Activated naive CD4-positive, alpha-beta T cell treated with anti-CD3 and anti-CD28 coated beads, Interleukin-2, amount 50 U/mL, for 24 hours (primary cell): ENCODE results near the gene C2orf76.

Experiments used
- H3K27ac Mint-ChIP-seq: one replicate; pipeline ENCODE4 v1.8.0; 2021; ENCODE audit warnings: mild to moderate bottlenecking, mixed read lengths
- H3K27me3 Mint-ChIP-seq: one replicate; pipeline ENCODE4 v1.8.0; 2021; ENCODE audit warnings: mixed read lengths
- H3K36me3 Mint-ChIP-seq: one replicate; pipeline ENCODE4 v1.8.0; 2021; ENCODE audit warnings: mixed read lengths
- H3K4me1 Mint-ChIP-seq: one replicate; pipeline ENCODE4 v1.8.0; 2021; ENCODE audit warnings: mixed read lengths
- H3K4me3 Mint-ChIP-seq: one replicate; pipeline ENCODE4 v1.8.0; 2021; ENCODE audit warnings: mild to moderate bottlenecking, mixed read lengths
- H3K9me3 Mint-ChIP-seq: one replicate; pipeline ENCODE4 v1.8.0; 2021; ENCODE audit warnings: mixed read lengths

C2orf76 gene

GRCh38 chr2:119326938-119327337, 39.7 kb downstream of the C2orf76 start:
- Mint-ChIP-seq H3K36me3 (peaks cover 7% of the 10 kb centered on the region), H3K9me3 (no peaks in the 10 kb centered on the region), H3K27me3 (no peaks in the 10 kb centered on the region), H3K27ac (no peak overlapping the region), H3K4me1 (no peaks in the 10 kb centered on the region), H3K4me3 (no peak overlapping the region)

- Mint-ChIP-seq H3K27ac (no peak overlapping the region), H3K27me3 (no peaks in the 10 kb centered on the region), H3K36me3 (peaks cover 1% of the 10 kb centered on the region), H3K4me3 (no peak overlapping the region), H3K4me1 (no peaks in the 10 kb centered on the region), H3K9me3 (no peaks in the 10 kb centered on the region)
These were observed 41.9 kb downstream of the C2orf76 start for GRCh38 chr2:119324685-119325270.

- Mint-ChIP-seq H3K4me1 (no peaks in the 10 kb centered on the region), H3K36me3 (no peaks in the 10 kb centered on the region), H3K4me3 (no peak overlapping the region), H3K9me3 (no peaks in the 10 kb centered on the region), H3K27me3 (no peaks in the 10 kb centered on the region), H3K27ac (no peak overlapping the region)
These were observed 43.2 kb downstream of the C2orf76 start for GRCh38 chr2:119323459-119323858.

- Mint-ChIP-seq H3K27me3 (no peaks in the 10 kb centered on the region), H3K4me1 (no peaks in the 10 kb centered on the region), H3K9me3 (no peaks in the 10 kb centered on the region), H3K4me3 (no peak overlapping the region), H3K36me3 (peaks cover 2% of the 10 kb centered on the region), H3K27ac (no peak overlapping the region)
These were observed 47.0 kb downstream of the C2orf76 start for GRCh38 chr2:119319593-119319992.

GRCh38 chr2:119317554-119317953, 49.1 kb downstream of the C2orf76 start:
- Mint-ChIP-seq H3K4me3 (no peak overlapping the region), H3K9me3 (no peaks in the 10 kb centered on the region), H3K4me1 (no peaks in the 10 kb centered on the region), H3K36me3 (peaks cover 2% of the 10 kb centered on the region), H3K27ac (no peak overlapping the region), H3K27me3 (no peaks in the 10 kb centered on the region)

- Mint-ChIP-seq H3K4me3 (no peak overlapping the region), H3K27me3 (no peaks in the 10 kb centered on the region), H3K4me1 (no peaks in the 10 kb centered on the region), H3K9me3 (no peaks in the 10 kb centered on the region), H3K36me3 (peaks cover 9% of the 10 kb centered on the region), H3K27ac (no peak overlapping the region)
These were observed 50.6 kb downstream of the C2orf76 start for GRCh38 chr2:119316066-119316465.

- H3K27ac Mint-ChIP-seq = no peak overlapping the region
- H3K4me1 Mint-ChIP-seq = no peaks in the 10 kb centered on the region
- peaks cover 9% of the 10 kb centered on the region for H3K36me3 Mint-ChIP-seq
- no peak overlapping the region for H3K4me3 Mint-ChIP-seq
- H3K9me3 Mint-ChIP-seq = no peaks in the 10 kb centered on the region
- no peaks in the 10 kb centered on the region for H3K27me3 Mint-ChIP-seq
These were observed 51.3 kb downstream of the C2orf76 start for GRCh38 chr2:119315241-119315925.

- Mint-ChIP-seq H3K27me3 (no peaks in the 10 kb centered on the region), H3K9me3 (no peaks in the 10 kb centered on the region), H3K36me3 (peaks cover 9% of the 10 kb centered on the region), H3K27ac (no peak overlapping the region), H3K4me1 (no peaks in the 10 kb centered on the region), H3K4me3 (no peak overlapping the region)
These were observed 54.8 kb downstream of the C2orf76 start for GRCh38 chr2:119311831-119312230.

GRCh38 chr2:119311371-119311770, 55.3 kb downstream of the C2orf76 start:
- H3K9me3 Mint-ChIP-seq = no peaks in the 10 kb centered on the region
- H3K4me1 Mint-ChIP-seq = no peaks in the 10 kb centered on the region
- H3K4me3 Mint-ChIP-seq = no peak overlapping the region
- H3K27me3 Mint-ChIP-seq = no peaks in the 10 kb centered on the region
- peaks cover 7% of the 10 kb centered on the region for H3K36me3 Mint-ChIP-seq
- no peak overlapping the region for H3K27ac Mint-ChIP-seq

GRCh38 chr2:119308793-119309330, 57.8 kb downstream of the C2orf76 start:
- H3K4me1 Mint-ChIP-seq = no peaks in the 10 kb centered on the region
- H3K4me3 Mint-ChIP-seq = no peak overlapping the region
- peaks cover 7% of the 10 kb centered on the region for H3K36me3 Mint-ChIP-seq
- no peaks in the 10 kb centered on the region for H3K27me3 Mint-ChIP-seq
- no peaks in the 10 kb centered on the region for H3K9me3 Mint-ChIP-seq
- H3K27ac Mint-ChIP-seq = no peak overlapping the region

GRCh38 chr2:119307419-119308140, 59.1 kb downstream of the C2orf76 start:
- Mint-ChIP-seq H3K4me1 (no peaks in the 10 kb centered on the region), H3K27me3 (no peaks in the 10 kb centered on the region), H3K4me3 (no peak overlapping the region), H3K27ac (no peak overlapping the region), H3K36me3 (peaks cover 7% of the 10 kb centered on the region), H3K9me3 (no peaks in the 10 kb centered on the region)

- Mint-ChIP-seq H3K4me3 (no peak overlapping the region), H3K27me3 (no peaks in the 10 kb centered on the region), H3K4me1 (no peaks in the 10 kb centered on the region), H3K36me3 (peaks cover under 1% of the 10 kb centered on the region), H3K27ac (no peak overlapping the region), H3K9me3 (no peaks in the 10 kb centered on the region)
These were observed 60.4 kb downstream of the C2orf76 start for GRCh38 chr2:119306196-119306590.

- Mint-ChIP-seq H3K27me3 (no peaks in the 10 kb centered on the region), H3K27ac (no peak overlapping the region), H3K9me3 (no peaks in the 10 kb centered on the region), H3K4me3 (no peak overlapping the region), H3K4me1 (no peaks in the 10 kb centered on the region), H3K36me3 (peaks cover 4% of the 10 kb centered on the region)
These were observed 61.0 kb downstream of the C2orf76 start for GRCh38 chr2:119305497-119306195.

- H3K36me3 Mint-ChIP-seq = peaks cover 8% of the 10 kb centered on the region
- no peak overlapping the region for H3K27ac Mint-ChIP-seq
- H3K9me3 Mint-ChIP-seq = no peaks in the 10 kb centered on the region
- no peak overlapping the region for H3K4me3 Mint-ChIP-seq
- H3K27me3 Mint-ChIP-seq = no peaks in the 10 kb centered on the region
- H3K4me1 Mint-ChIP-seq = no peaks in the 10 kb centered on the region
These were observed 61.8 kb downstream of the C2orf76 start for GRCh38 chr2:119304847-119305246.

GRCh38 chr2:119301413-119301812, 65.2 kb downstream of the C2orf76 start:
- no peak overlapping the region for H3K4me3 Mint-ChIP-seq
- peaks cover 8% of the 10 kb centered on the region for H3K36me3 Mint-ChIP-seq

More at GRCh38 chr2:119301413-119301812, 65.2 kb downstream of the C2orf76 start:
- H3K27me3 Mint-ChIP-seq = no peaks in the 10 kb centered on the region
- no peaks in the 10 kb centered on the region for H3K9me3 Mint-ChIP-seq
- no peak overlapping the region for H3K27ac Mint-ChIP-seq
- H3K4me1 Mint-ChIP-seq = no peaks in the 10 kb centered on the region
